Suprapubic skin (tissue), 4 donors: ENCODE results near the gene UBN1. TPM values are rescaled to one million over a fixed set of nuclear protein-coding genes. Genes with fewer than 3 reads are reported as not detected.
"Not testable (repeated sequence)": the region's sequence is repeated elsewhere in the genome, so short reads cannot be mapped to it uniquely, and the experiment has no call there.

Experiments used
- DNase-seq, 2 donors: peaks; one replicate each; pipeline ENCODE4 v3.0.0-alpha.2; 2019; ENCODE audit warnings: low spot score in 2 of 2
- H3K27ac ChIP-seq: fragments of 200-600 bp; sonication (generic); one replicate; pipeline ENCODE4 v1.5.1; 2019
- H3K27me3 ChIP-seq: fragments of 200-600 bp; sonication (generic); one replicate; pipeline ENCODE4 v1.5.1; 2019
- H3K36me3 ChIP-seq: fragments of 200-600 bp; sonication (generic); one replicate; pipeline ENCODE4 v1.5.1; 2019
- H3K4me1 ChIP-seq: fragments of 200-600 bp; sonication (generic); one replicate; pipeline ENCODE4 v1.5.1; 2019
- H3K4me3 ChIP-seq: fragments of 200-600 bp; sonication (generic); one replicate; pipeline ENCODE4 v1.5.1; 2019; ENCODE audit warnings: mild to moderate bottlenecking
- H3K9me3 ChIP-seq: fragments of 200-600 bp; sonication (generic); one replicate; pipeline ENCODE4 v1.5.1; 2019
- EP300 ChIP-seq: sonication (generic); formaldehyde crosslinking; IDR thresholded peaks from one replicate; pipeline ENCODE4 v1.6.1; 2017; ENCODE audit warnings: antibody characterized with exemption
- POLR2A ChIP-seq, 2 donors: fragments of 450-650 bp; IDR thresholded peaks; one replicate each; pipeline ENCODE4 v1.6.1; 2017; ENCODE audit warnings: antibody characterized with exemption in 2 of 2, mild to moderate bottlenecking in 2 of 2, moderate library complexity in 2 of 2
- POLR2AphosphoS5 ChIP-seq, 3 donors: sonication (generic); formaldehyde crosslinking; IDR thresholded peaks; one replicate each; pipeline ENCODE4 v1.6.1; 2017; ENCODE audit warnings: antibody characterized with exemption in 3 of 3
- WGBS: methylation state at CpG from one replicate; pipeline ENCODE4 v1.1.5; 2018; 5-methylcytosine and 5-hydroxymethylcytosine counted together
- total RNA-seq, 4 donors: library from RNA; depleted of rRNA; stranded (reverse); fragments of >200 nt; gene quantifications; one replicate each; pipeline ENCODE4 v1.1.0, GENCODE V29; 2016
- TF ChIP-seq, protein P1 (sequence below), 2 donors: fragments of 200-600 bp in 1 of 2; fragments of 450-650 bp in 1 of 2; sonication (generic) in 1 of 2; IDR thresholded peaks; one replicate each; pipeline ENCODE4 v1.5.1; 2016 to 2019; ENCODE audit warnings: antibody characterized with exemption in 2 of 2, mild to moderate bottlenecking in 1 of 2, moderate library complexity in 1 of 2

Gene UBN1
- total RNA-seq, 4 donors from 2014 or later, result 25.7 to 43.9 (median 38.6) TPM

DNA sequence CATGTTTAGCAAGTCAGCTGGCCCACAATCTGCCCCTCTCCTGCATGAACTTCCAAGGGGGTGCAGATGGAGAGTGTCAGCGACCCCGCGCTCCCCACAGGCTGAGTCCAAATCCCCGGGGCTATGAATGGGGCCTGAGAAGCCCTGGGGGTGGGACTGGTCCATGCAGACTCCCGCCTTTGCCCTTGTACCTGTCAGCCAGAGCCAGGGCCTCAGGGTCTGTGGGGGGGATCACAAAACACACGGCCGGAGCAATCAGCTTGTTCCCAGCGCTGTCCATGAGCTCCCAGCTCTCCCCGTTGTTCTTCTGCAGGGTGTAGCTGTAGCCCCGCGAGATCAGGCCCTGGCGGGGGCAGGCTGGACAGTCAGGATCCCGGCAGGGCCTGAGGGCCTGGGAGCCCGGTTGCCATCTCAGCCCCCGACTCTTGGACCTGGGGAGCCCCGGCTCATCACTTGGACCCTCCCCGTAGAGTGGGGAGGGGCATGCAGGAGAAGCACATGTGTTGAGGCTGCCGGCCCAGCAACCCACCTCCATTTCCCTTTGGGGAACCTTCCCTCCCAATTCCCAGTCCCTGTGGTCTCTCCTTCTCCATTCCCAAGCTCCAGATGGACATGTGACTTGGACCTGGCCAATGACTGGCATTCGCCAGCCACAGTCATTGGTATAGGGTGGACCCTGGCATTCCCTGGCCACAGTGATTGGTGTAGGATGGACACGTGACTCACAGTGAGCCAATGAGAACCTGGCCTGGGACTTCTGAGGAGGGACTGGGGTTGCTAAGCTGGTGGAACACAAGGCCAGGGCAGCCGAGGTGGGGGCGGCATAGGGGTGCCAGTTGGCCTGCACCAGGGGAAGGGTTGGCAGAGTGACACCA is 47.2 kb downstream of the UBN1 start:
- peaks cover 96% of the 10 kb centered on the region for H3K36me3 ChIP-seq
- no peak for DNase-seq
- H3K27me3 ChIP-seq, result no peaks in the 10 kb centered on the region
- no peak overlapping the region for H3K4me3 ChIP-seq
- no peaks in the 10 kb centered on the region for H3K4me1 ChIP-seq
- 89% methylated on average over 12 of the region's 22 CpGs for WGBS
- TF ChIP-seq, protein P1, sequence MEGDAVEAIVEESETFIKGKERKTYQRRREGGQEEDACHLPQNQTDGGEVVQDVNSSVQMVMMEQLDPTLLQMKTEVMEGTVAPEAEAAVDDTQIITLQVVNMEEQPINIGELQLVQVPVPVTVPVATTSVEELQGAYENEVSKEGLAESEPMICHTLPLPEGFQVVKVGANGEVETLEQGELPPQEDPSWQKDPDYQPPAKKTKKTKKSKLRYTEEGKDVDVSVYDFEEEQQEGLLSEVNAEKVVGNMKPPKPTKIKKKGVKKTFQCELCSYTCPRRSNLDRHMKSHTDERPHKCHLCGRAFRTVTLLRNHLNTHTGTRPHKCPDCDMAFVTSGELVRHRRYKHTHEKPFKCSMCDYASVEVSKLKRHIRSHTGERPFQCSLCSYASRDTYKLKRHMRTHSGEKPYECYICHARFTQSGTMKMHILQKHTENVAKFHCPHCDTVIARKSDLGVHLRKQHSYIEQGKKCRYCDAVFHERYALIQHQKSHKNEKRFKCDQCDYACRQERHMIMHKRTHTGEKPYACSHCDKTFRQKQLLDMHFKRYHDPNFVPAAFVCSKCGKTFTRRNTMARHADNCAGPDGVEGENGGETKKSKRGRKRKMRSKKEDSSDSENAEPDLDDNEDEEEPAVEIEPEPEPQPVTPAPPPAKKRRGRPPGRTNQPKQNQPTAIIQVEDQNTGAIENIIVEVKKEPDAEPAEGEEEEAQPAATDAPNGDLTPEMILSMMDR (IDR thresholded peaks at IDR 0.05), result no peak
- no peak for TF ChIP-seq POLR2AphosphoS5 (IDR thresholded peaks at IDR 0.05)
- TF ChIP-seq EP300, result no peak
- no peak for TF ChIP-seq POLR2A (IDR thresholded peaks at IDR 0.05)
- no peak overlapping the region for H3K27ac ChIP-seq
- no peaks in the 10 kb centered on the region for H3K9me3 ChIP-seq

DNA sequence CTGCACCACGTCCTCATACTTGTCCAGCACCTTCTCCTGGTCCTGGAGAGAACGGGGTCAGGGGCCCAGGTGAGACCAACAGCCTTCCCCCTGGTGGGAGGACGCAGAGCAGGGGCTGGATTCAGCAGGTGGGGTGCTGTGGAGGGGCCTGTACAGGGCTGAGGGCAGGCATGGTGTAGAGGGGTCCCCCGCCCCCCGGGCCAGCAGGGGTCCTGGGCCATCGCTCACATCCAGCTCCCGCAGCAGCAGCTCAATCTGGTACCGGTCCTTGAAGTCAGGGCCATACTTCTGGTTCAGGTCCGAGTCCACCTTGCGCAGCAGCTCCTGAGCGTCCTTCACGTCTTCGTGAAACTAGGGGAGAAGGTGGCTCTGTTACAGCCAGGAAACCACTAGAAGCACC is 48.1 kb downstream of the UBN1 start:
- H3K9me3 ChIP-seq, result no peaks in the 10 kb centered on the region
- 92% methylated on average over 5 of the region's 13 CpGs for WGBS
- H3K27ac ChIP-seq, result no peak overlapping the region
- H3K36me3 ChIP-seq, result peaks cover 95% of the 10 kb centered on the region
- H3K4me3 ChIP-seq, result no peak overlapping the region
- no peaks in the 10 kb centered on the region for H3K27me3 ChIP-seq
- H3K4me1 ChIP-seq, result no peaks in the 10 kb centered on the region
- no peak for DNase-seq
- TF ChIP-seq POLR2AphosphoS5 (IDR thresholded peaks at IDR 0.05) (no peak), EP300 (no peak), POLR2A (IDR thresholded peaks at IDR 0.05) (no peak)
- TF ChIP-seq, protein P1 (IDR thresholded peaks at IDR 0.05), result no peak

DNA sequence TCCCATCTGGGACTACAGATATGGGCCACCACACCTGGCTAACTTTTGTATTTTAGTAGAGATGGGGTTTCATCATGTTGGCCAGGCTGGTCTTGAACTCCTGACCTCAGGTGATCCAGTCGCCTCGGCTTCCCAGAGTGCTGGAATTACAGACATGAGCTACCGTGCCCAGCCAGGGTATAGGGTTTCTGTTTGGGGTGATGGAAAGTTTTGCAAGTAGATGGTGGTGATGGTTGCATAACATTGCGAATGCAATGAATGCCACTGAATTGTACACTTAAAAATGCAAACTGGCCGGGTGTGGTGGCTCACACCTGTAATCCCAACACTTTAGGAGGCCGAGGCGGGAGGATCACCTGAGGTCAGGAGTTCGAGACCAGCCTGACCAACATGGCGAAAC is 49.5 kb downstream of the UBN1 start:
- peaks cover 96% of the 10 kb centered on the region for H3K36me3 ChIP-seq
- H3K9me3 ChIP-seq, DNase-seq, H3K4me3 ChIP-seq, H3K27me3 ChIP-seq, H3K4me1 ChIP-seq, H3K27ac ChIP-seq: not testable (repeated sequence)
- WGBS, result 93% methylated on average over 9 of the region's 9 CpGs

DNA sequence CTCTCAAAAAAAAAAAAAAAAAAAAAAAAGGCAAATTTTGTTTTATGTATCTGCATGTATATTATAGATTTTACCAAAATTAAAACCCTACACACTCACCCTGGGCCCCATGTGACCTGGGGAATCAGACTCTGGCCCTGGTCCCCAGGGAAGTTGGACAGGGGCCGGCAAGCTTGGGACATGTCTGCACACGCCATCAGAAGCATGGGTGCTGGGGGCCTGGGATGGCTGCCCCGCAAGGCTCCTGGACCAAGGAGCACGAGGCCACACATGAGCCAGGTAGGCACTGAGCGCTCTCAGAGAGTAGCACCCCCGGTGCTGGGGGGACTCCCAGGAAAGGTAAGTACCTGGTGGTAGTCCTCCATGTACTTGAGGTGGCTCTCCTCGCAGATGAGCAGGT is 50.0 kb downstream of the UBN1 start:
- no peaks in the 10 kb centered on the region for H3K27me3 ChIP-seq
- WGBS, result 72% methylated on average over 2 of the region's 7 CpGs
- no peak overlapping the region for H3K27ac ChIP-seq
- no peak for DNase-seq
- no peak overlapping the region for H3K4me3 ChIP-seq
- peaks cover 96% of the 10 kb centered on the region for H3K36me3 ChIP-seq
- H3K9me3 ChIP-seq, result no peaks in the 10 kb centered on the region
- TF ChIP-seq POLR2A (IDR thresholded peaks at IDR 0.05), result no peak
- TF ChIP-seq, protein P1 (IDR thresholded peaks at IDR 0.05), result no peak
- TF ChIP-seq EP300, result no peak
- no peak for TF ChIP-seq POLR2AphosphoS5 (IDR thresholded peaks at IDR 0.05)
- H3K4me1 ChIP-seq, result no peaks in the 10 kb centered on the region

DNA sequence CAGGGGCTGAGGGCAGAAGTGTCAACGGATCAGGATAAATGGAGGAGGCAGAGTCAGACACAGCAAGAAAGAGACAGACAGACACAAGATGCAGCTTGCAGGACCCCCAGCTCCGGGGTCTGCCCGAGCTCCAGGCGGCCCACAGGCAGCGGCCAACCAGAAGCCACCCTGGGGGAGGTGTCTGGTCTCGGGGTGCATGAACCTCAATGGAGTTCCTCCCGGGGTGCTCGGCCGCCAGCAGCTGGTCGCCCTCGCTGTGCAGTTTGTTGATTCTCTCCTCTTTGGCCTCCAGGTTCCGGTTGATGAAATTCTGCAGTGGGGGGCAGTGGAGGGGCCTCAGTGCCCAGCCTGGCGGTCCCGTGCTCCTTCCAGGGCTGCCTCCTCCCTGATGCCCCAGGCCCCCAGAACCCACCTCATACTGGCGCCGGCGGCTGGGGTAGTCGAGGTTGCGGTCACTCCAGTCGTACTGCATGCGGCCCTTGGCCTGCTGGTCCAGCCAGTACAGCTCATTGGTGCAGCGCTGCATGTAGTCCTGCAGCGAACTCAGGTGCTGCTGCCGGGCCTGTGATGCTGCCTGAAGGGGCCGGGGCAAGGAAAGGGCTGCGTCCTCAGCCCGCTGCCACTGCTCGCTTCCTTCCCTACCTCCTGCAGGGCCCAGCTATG is 51.7 kb downstream of the UBN1 start:
- Histone ChIP-seq H3K4me1 (no peaks in the 10 kb centered on the region), H3K9me3 (no peaks in the 10 kb centered on the region), H3K36me3 (peaks cover 96% of the 10 kb centered on the region), H3K27me3 (no peaks in the 10 kb centered on the region), H3K27ac (no peak overlapping the region), H3K4me3 (no peak overlapping the region)
- DNase-seq, result no peak
- 87% methylated on average over 8 of the region's 28 CpGs for WGBS
- TF ChIP-seq, protein P1 (IDR thresholded peaks at IDR 0.05), result no peak
- TF ChIP-seq EP300 (no peak), POLR2A (IDR thresholded peaks at IDR 0.05) (no peak), POLR2AphosphoS5 (IDR thresholded peaks at IDR 0.05) (no peak)
